HCT116 (cell line): ENCODE data around the gene TASP1. TPM values are rescaled to one million over a fixed set of nuclear protein-coding genes. Genes with fewer than 3 reads are reported as not detected.

Experiments
- ATAC-seq: fragments of 200-7000 bp; cut with Tn5 transposase; 2 replicates; pipeline ENCODE4 v1.9.1; 2020; ENCODE audit warnings: mild to moderate bottlenecking, moderate library complexity
- BruUV-seq: library from RNA; stranded (reverse); fragments of 400-500 nt; replicated peaks from 2 replicates; lab custom pipeline; 2021; lab: Mats Ljungman, UMichigan
- CTCF ChIA-PET: fragments of 300-600 bp; sonication (Branson Sonifier 250); formaldehyde crosslinking; loops from one replicate; lab custom pipeline; 2021; ENCODE audit warnings: antibody characterized with exemption; lab: Charles Lee
- POLR2A ChIA-PET: fragments of 300-600, 350-600 bp; sonication (Branson Sonifier 250); formaldehyde crosslinking; loops from one replicate; lab custom pipeline; 2021; ENCODE audit warnings: antibody characterized with exemption; lab: Charles Lee
- RAD21 ChIA-PET, 2 experiments: fragments of 300-600 bp; sonication (Branson Sonifier 250); formaldehyde crosslinking; loops; one replicate each; lab custom pipeline; 2023; ENCODE audit warnings: low total read pairs in 2 of 2; ENCODE audit not compliant: uncharacterized antibody in 2 of 2, unreplicated experiment in 2 of 2, low non-redundant PET in 1 of 2; lab: Charles Lee
- DNase-seq: peaks from one replicate; pipeline ENCODE4 v3.0.0-alpha.2; 2010; ENCODE audit warnings: low read depth, low spot score
- H2AFZ ChIP-seq: fragments of 200-600 bp; shearing (Covaris generic), sonication (generic); 2 replicates; pipeline ENCODE4 v1.6.1; 2017; ENCODE audit warnings: low read depth, mixed run types, mixed read lengths, antibody characterized with exemption, low read length; ENCODE audit not compliant: poor library complexity, severe bottlenecking
- H3K27ac ChIP-seq: 2 replicates; pipeline ENCODE4 v1.5.1; 2012; ENCODE audit warnings: low read depth, low read length
- H3K27me3 ChIP-seq: fragments of 200-600 bp; sonication (generic); 2 replicates; pipeline ENCODE4 v1.6.1; 2016; ENCODE audit warnings: mixed run types, low read length, mixed read lengths; ENCODE audit not compliant: insufficient read depth
- H3K36me3 ChIP-seq, 2 experiments: fragments of 200-500 bp in 1 of 2; fragments of 200-600 bp in 1 of 2; sonication (Bioruptor generic) in 1 of 2; sonication (generic) in 1 of 2; 2 replicates each; pipeline versions ENCODE4 v1.5.1 to v1.6.1; 2014 to 2016; ENCODE audit warnings: low read length in 2 of 2, inconsistent platforms in 1 of 2, mixed read lengths in 1 of 2, mixed run types in 1 of 2; ENCODE audit not compliant: insufficient read depth in 2 of 2, control insufficient read depth in 1 of 2
- H3K4me1 ChIP-seq, 2 experiments: fragments of 200-600 bp in 1 of 2; sonication (generic) in 1 of 2; 2 replicates each; pipeline versions ENCODE4 v1.5.1 to v1.6.1; 2012 to 2017; ENCODE audit warnings: low read length in 2 of 2, inconsistent platforms in 1 of 2, mild to moderate bottlenecking in 1 of 2, mixed read lengths in 1 of 2, mixed run types in 1 of 2, moderate library complexity in 1 of 2; ENCODE audit not compliant: insufficient read depth in 2 of 2, control insufficient read depth in 1 of 2
- H3K4me2 ChIP-seq: fragments of 200-600 bp; sonication (generic); 2 replicates; pipeline ENCODE4 v1.6.1; 2017; ENCODE audit warnings: mixed run types, low read length, mixed read lengths
- H3K4me3 ChIP-seq, 2 experiments: fragments of 200-600 bp in 1 of 2; sonication (generic) in 1 of 2; replicated peaks in 1 of 2; 2 replicates each; pipeline ENCODE4 v1.5.1; 2011 to 2016; ENCODE audit warnings: low read length in 2 of 2, control low read depth in 1 of 2, low read depth in 1 of 2, mild to moderate bottlenecking in 1 of 2, mixed read lengths in 1 of 2, mixed run types in 1 of 2
- H3K79me2 ChIP-seq: fragments of 200-600 bp; sonication (generic); 2 replicates; pipeline ENCODE4 v1.6.1; 2017; ENCODE audit warnings: mild to moderate bottlenecking, mixed run types, low read length, moderate library complexity, mixed read lengths; ENCODE audit not compliant: insufficient read depth
- H3K9ac ChIP-seq: fragments of 200-600 bp; sonication (generic); 2 replicates; pipeline ENCODE4 v1.6.1; 2016; ENCODE audit warnings: low read length, mixed read lengths
- H3K9me2 ChIP-seq: fragments of 200-600 bp; sonication (generic), shearing (Covaris generic); 2 replicates; pipeline ENCODE4 v1.6.1; 2017; ENCODE audit warnings: mixed run types, mild to moderate bottlenecking, moderate library complexity; ENCODE audit not compliant: insufficient read depth
- H3K9me3 ChIP-seq, 2 experiments: fragments of 200-500 bp in 1 of 2; fragments of 200-600 bp in 1 of 2; sonication (Bioruptor generic) in 1 of 2; sonication (generic) in 1 of 2; 2 replicates each; pipeline ENCODE4 v1.6.1; 2014 to 2017; ENCODE audit warnings: low read length in 2 of 2, mixed read lengths in 2 of 2, inconsistent platforms in 1 of 2, low read depth in 1 of 2, mild to moderate bottlenecking in 1 of 2, mixed run types in 1 of 2, moderate library complexity in 1 of 2; ENCODE audit not compliant: control insufficient read depth in 1 of 2, insufficient read depth in 1 of 2
- H4K20me1 ChIP-seq: fragments of 200-600 bp; sonication (generic), shearing (Covaris generic); 2 replicates; pipeline ENCODE4 v1.6.1; 2017; ENCODE audit warnings: mixed run types, mild to moderate bottlenecking, moderate library complexity; ENCODE audit not compliant: insufficient read depth
- ATF3 ChIP-seq: IDR thresholded peaks from 2 replicates; pipeline ENCODE4 v1.6.1; 2012
- CBX3 ChIP-seq: IDR thresholded peaks from 2 replicates; pipeline ENCODE4 v1.6.1; 2012; ENCODE audit warnings: low read depth
- CEBPB ChIP-seq: IDR thresholded peaks from 2 replicates; pipeline ENCODE4 v1.6.1; 2012; ENCODE audit warnings: low read depth
- CTCF ChIP-seq, 3 experiments: fragments of 200-600 bp in 1 of 3; sonication (generic) in 1 of 3; IDR thresholded peaks in 2 of 3; conservative IDR thresholded peaks in 1 of 3; 2 replicates each; pipeline ENCODE4 v1.5.1; 2012 to 2017; ENCODE audit warnings: low read depth in 2 of 3, low read length in 2 of 3, antibody characterized with exemption in 1 of 3, borderline replicate concordance in 1 of 3, control low read depth in 1 of 3, mild to moderate bottlenecking in 1 of 3, mixed read lengths in 1 of 3, mixed run types in 1 of 3, moderate library complexity in 1 of 3; ENCODE audit not compliant: insufficient read depth in 1 of 3
- EGR1 ChIP-seq: IDR thresholded peaks from 2 replicates; pipeline ENCODE4 v1.6.1; 2012; ENCODE audit warnings: low read depth
- ELF1 ChIP-seq: IDR thresholded peaks from 2 replicates; pipeline ENCODE4 v1.6.1; 2012; ENCODE audit warnings: low read depth, borderline replicate concordance
- EZH2 ChIP-seq: fragments of 200-600 bp; sonication (generic); IDR thresholded peaks from 2 replicates; pipeline ENCODE4 v1.6.1; 2017; ENCODE audit warnings: antibody characterized with exemption, mixed run types
- EZH2phosphoT487 ChIP-seq: fragments of 200-600 bp; IDR thresholded peaks from 2 replicates; pipeline ENCODE4 v1.6.1; 2018; ENCODE audit warnings: antibody characterized with exemption, borderline replicate concordance
- FOSL1 ChIP-seq: IDR thresholded peaks from 2 replicates; pipeline ENCODE4 v1.6.1; 2012; ENCODE audit warnings: low read depth
- JUND ChIP-seq: IDR thresholded peaks from 2 replicates; pipeline ENCODE4 v1.6.1; 2012
- MAX ChIP-seq: IDR thresholded peaks from 2 replicates; pipeline ENCODE4 v1.6.1; 2012
- POLR2A ChIP-seq: IDR thresholded peaks from 2 replicates; pipeline ENCODE4 v1.7.0; 2011; ENCODE audit warnings: borderline replicate concordance; ENCODE audit not compliant: insufficient read depth, insufficient read length; ENCODE audit errors: extremely low read depth
- POLR2AphosphoS5 ChIP-seq: IDR thresholded peaks from 2 replicates; pipeline ENCODE4 v1.6.1; 2011; ENCODE audit warnings: mild to moderate bottlenecking, low read depth, low read length, moderate library complexity
- SP1 ChIP-seq: IDR thresholded peaks from 2 replicates; pipeline ENCODE4 v1.6.1; 2012; ENCODE audit warnings: low read depth
- ZBTB33 ChIP-seq: IDR thresholded peaks from 2 replicates; pipeline ENCODE4 v1.6.1; 2011; ENCODE audit warnings: mild to moderate bottlenecking, low read length, moderate library complexity; ENCODE audit not compliant: insufficient replicate concordance; ENCODE audit errors: extremely low read depth
- ZFX ChIP-seq: fragments of 450-650 bp; IDR thresholded peaks from 2 replicates; pipeline ENCODE4 v1.6.1; 2017
- ZNF274 ChIP-seq: fragments of 200-500 bp; sonication (Bioruptor generic); IDR thresholded peaks from 2 replicates; pipeline ENCODE4 v1.6.1; 2014; ENCODE audit warnings: mild to moderate bottlenecking, low read depth, low read length, inconsistent platforms
- intact Hi-C: fragments of 100-400 bp; cut with micrococcal nuclease; formaldehyde crosslinking; loops from 2 replicates; pipeline ENCODE4 v1.10.0; 2022
- total RNA-seq: library from RNA; stranded (reverse); gene quantifications from one replicate; pipeline ENCODE4 v1.2.1, GENCODE V29; 2021; ENCODE audit not compliant: unreplicated experiment

TASP1 gene
- total RNA-seq, 1 experiment from 2014 or later, result 19.1 TPM

GRCh38 chr20:13683833-13684232, 45.1 kb upstream of the TASP1 start:
- no peak for ATAC-seq
- Histone ChIP-seq H3K4me3 (no peak overlapping the region), H3K36me3 (no peaks in the 10 kb centered on the region), H4K20me1 (no peaks in the 10 kb centered on the region), H3K4me1 (peaks cover 6 to 8% of the 10 kb centered on the region in 2 experiments), H3K9ac (no peak overlapping the region), H3K27ac (no peak overlapping the region), H3K9me3 (no peaks in the 10 kb centered on the region), H3K9me2 (no peaks in the 10 kb centered on the region), H3K4me2 (no peak overlapping the region), H3K27me3 (no peaks in the 10 kb centered on the region), H2AFZ (no peak overlapping the region), H3K79me2 (no peaks in the 10 kb centered on the region)
- POLR2A ChIA-PET, result no interaction called here
- DNase-seq, result no peak
- BruUV-seq, result no TSS peak
- no peak for TF ChIP-seq POLR2A
- TF ChIP-seq JUND, result no peak
- RAD21 ChIA-PET, result no interaction called here
- CTCF ChIA-PET, result no interaction called here
- intact Hi-C loops, result no loop called here

- H3K36me3 ChIP-seq, result no peaks in the 10 kb centered on the region
- ChIA-PET RAD21 (no interaction called here), POLR2A (no interaction called here), CTCF (no interaction called here)
- BruUV-seq, result no TSS peak
- no peak overlapping the region for H3K9ac ChIP-seq
- H3K27ac ChIP-seq, result no peak overlapping the region
- no peak for DNase-seq
- no peaks in the 10 kb centered on the region for H3K27me3 ChIP-seq
- H3K79me2 ChIP-seq, result no peaks in the 10 kb centered on the region
- no peak for TF ChIP-seq POLR2AphosphoS5
- TF ChIP-seq POLR2A, result no peak
- TF ChIP-seq ZBTB33, result no peak
- no peak for TF ChIP-seq ZFX
- TF ChIP-seq ATF3, result no peak
- TF ChIP-seq EZH2, result no peak
- no peak for TF ChIP-seq FOSL1
- TF ChIP-seq CBX3, result no peak
- TF ChIP-seq CTCF (IDR thresholded peaks at IDR 0.05 in 2 of 3, conservative IDR thresholded peaks at IDR 0.05 in 1 of 3; ENCODE audit: borderline replicate concordance in 1 of 3, insufficient read depth in 1 of 3, low read depth in 2 of 3, low read length in 2 of 3), result no peak
- TF ChIP-seq ZNF274, result no peak
- TF ChIP-seq ELF1, result no peak
- no peak for TF ChIP-seq EZH2phosphoT487
- TF ChIP-seq CEBPB, result no peak
- TF ChIP-seq EGR1, result no peak
- TF ChIP-seq MAX, result no peak
- no peak for TF ChIP-seq SP1
- H3K9me3 ChIP-seq, result no peaks in the 10 kb centered on the region
- H2AFZ ChIP-seq, result peak overlapping the region; percentile 74
- no peak overlapping the region for H3K4me3 ChIP-seq
- peak overlapping the region; percentile 34 for H3K4me2 ChIP-seq
- intact Hi-C loops, result no loop called here
- no peaks in the 10 kb centered on the region for H3K9me2 ChIP-seq
- no peaks in the 10 kb centered on the region for H4K20me1 ChIP-seq
- peak; percentile 59 for ATAC-seq
- H3K4me1 ChIP-seq, result peaks cover 6 to 8% of the 10 kb centered on the region in 2 experiments
Measured at GRCh38 chr20:13681248-13682125, 42.8 kb upstream of the TASP1 start.
